GM12874 (cell line): ENCODE results near the gene ESYT2.

ENCODE experiments used
- TF ChIP-seq, protein P1 (sequence below): IDR thresholded peaks from 2 replicates; pipeline ENCODE4 v1.5.1; 2011; ENCODE audit warnings: low read depth, mild to moderate bottlenecking, control low read depth, low read length, moderate library complexity; ENCODE audit not compliant: insufficient read depth

The ESYT2 gene

DNA sequence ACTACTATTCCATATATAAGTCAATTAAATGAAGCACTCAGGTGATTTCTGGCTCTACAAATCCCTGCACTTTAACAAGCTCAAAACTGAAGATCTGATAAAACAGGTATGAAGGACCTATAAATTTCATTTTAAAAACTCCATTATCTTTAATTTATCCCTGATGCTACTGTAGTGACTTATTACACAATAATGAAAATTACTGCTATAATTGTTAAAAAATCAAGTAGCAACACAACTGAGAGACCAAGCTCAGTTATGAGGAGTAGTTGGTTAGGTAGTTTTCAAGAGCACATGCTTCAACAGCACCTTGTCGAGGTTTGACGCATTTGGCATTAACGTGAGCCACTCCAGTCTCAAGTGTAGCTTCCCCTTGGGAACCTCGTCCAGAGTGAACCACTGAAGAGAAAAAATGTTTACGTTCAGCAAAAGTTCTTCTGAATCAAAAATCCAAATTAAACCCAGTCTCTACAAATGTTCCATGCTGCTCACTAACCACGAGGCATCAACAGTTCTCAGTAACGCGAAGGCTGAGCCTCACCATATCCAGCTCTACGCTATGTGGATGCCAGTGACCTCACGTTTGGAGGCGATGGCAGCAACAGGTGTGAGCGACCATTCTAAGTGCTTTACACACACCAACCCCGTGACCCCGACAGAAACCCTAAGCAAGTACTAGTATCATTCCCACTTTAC is 69.4 kb downstream of the ESYT2 start:
- TF ChIP-seq, protein P1, sequence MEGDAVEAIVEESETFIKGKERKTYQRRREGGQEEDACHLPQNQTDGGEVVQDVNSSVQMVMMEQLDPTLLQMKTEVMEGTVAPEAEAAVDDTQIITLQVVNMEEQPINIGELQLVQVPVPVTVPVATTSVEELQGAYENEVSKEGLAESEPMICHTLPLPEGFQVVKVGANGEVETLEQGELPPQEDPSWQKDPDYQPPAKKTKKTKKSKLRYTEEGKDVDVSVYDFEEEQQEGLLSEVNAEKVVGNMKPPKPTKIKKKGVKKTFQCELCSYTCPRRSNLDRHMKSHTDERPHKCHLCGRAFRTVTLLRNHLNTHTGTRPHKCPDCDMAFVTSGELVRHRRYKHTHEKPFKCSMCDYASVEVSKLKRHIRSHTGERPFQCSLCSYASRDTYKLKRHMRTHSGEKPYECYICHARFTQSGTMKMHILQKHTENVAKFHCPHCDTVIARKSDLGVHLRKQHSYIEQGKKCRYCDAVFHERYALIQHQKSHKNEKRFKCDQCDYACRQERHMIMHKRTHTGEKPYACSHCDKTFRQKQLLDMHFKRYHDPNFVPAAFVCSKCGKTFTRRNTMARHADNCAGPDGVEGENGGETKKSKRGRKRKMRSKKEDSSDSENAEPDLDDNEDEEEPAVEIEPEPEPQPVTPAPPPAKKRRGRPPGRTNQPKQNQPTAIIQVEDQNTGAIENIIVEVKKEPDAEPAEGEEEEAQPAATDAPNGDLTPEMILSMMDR = no peak

DNA sequence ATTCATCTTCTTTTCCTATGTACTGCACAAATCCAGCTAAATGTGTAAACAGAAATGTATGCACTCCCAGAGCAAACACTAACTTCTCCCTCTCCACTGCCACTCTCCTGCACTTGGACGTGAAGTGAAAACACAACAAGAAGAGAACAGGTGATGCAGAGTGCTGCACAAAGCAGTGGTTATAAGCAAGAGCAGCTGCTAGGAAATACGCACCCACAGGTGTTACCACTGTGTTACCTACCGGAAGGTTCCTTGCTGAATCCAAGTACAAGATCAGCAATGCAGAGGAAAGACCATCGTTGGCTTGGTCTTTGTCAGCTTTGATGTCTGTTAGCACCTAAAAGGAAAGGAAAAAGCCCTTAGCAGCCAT is 70.1 kb downstream of the ESYT2 start:
- TF ChIP-seq, protein P1 = no peak

DNA sequence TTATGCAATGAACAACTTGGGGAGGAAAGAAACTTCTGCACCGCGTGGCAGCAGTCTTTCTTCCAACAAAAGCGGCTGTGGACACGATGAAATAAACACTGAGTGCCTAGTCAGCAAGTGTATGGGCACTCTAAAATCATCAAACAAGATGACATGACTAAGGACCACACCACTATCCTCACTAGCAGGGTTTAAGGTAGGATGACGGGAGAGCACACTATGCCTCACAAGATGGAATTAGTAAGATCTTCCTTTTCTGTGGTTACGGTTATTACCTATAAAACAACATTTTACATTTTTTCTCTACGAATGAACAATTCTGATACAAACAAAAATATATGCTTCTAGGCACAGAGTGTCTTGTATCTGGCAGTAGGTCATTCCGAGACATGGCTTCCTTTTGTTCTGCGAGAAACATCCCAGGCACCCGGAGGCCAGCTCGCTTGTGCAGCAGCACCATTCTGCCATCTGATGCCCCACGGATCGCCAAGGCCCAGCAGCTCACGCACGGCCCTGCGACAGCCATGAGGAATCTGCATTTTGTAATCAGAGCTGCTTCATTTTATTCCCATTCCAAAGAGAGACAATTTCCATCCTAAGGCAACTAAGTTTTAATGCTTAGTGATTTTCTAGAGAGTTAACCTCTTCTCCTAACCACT is 70.6 kb downstream of the ESYT2 start:
- TF ChIP-seq, protein P1 = no peak

DNA sequence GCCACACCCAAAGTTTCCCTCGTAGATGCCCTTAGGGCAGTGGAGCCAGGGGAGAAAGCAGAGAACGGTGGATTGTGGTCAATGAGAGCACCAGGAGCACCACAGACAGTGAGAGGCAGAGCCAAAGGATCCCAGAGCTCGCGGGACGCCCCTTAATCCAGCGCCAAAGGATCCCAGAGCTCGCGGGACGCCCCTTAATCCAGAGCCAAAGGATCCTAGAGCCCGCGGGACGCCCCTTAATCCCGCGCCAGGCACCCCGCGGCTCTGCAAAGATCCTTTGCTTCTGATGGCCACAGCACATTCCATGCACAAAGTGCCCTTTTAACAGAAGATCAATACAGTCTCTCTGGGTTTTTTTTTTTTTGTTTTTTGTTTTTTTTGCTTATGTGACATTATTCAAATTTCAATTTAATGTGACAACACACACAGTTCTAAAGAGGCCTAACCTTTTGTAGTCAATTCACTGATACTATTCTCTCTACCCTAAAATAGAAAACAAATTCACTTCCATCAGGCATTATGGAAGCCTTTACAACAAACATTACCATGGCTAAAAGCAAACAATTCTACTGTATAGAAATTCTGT is 71.8 kb downstream of the ESYT2 start:
- TF ChIP-seq, protein P1 = no peak

DNA sequence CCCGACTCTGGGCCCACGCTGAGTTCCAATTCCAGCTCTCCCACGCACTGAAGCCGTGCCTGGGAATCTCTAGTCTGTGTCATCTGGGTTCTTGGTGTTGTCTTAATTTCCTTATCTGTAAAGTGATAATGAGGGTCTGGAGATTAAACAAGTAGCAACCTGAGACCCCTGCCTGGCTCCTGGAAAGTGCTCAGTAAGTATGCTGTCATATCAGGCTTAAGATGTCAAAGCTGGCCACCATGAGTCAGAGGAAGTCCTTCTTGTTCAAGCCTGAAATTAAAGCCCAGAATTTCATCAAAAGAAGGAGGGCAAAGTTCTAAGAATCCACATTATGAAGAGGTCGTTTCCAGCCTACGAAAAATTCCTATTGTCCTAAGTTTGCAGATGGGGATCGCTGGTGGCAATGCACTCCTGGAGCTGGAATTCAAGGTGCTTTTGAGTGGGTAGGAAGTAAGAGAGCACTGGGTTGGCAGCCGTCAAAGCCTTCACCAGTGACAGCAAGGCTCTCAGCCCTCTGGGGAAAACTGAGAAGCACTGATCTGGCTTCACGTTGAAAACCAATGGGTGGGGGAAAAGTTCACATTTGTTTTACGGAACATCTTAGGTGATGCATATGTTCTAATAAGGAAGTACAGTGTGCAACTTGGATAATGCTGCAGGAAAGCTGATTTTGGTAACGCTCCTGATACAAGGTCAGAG is 74.4 kb downstream of the ESYT2 start:
- TF ChIP-seq, protein P1 = no peak

DNA sequence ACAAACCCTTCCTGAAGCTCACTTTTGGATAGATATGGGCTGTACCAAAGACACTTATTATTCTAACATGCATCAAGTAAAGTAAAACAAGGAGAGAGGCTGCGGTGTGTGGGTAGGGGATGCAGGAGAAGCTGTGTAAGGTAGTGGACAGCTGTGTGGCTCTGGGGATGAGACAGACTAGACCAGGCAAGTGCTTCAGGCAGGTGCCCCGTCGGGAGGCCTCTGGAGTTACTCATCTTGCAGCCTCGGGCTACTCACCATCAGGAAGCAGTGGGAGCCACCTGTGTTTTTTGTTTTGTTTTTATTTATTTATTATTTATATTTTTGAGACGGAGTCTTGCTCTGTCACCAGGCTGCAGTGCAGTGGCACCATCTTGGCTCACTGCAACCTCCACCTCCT is 75.4 kb downstream of the ESYT2 start:
- TF ChIP-seq, protein P1 = no peak

DNA sequence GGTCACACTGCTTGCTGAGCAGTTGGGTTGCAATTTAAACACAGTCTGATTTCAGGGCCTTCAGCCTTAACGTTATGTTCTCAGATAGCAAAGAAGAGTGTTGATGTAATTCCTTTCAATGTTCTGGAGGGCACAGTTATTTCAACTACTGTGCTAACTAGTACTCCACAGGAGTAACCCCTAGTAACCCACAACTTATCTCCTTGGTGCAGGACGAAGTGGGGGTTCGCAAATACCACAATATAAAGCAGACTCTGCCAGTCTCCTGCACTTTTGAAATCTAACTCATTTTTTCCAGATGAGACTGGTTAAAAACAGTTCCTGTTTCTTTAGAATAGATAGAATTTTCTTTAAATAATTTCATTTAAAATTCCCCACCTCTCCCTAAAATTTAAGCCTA is 77.6 kb downstream of the ESYT2 start:
- TF ChIP-seq, protein P1 = no peak
